HG03139 (cell line): ENCODE measurements around the gene RPUSD4.
A peak's percentile ranks its signal among the peaks of the same experiment; 100 is the strongest.

Experiments
- ATAC-seq: cut with Tn5 transposase; IDR thresholded peaks from one replicate; pipeline ENCODE4 v1.9.1; 2021; ENCODE audit not compliant: unreplicated experiment

RPUSD4 gene

GRCh38 chr11:126182787-126183445, 28.5 kb downstream of the RPUSD4 start:
- ATAC-seq: no peak

GRCh38 chr11:126181939-126182730, 29.3 kb downstream of the RPUSD4 start:
- peak; percentile 68 for ATAC-seq

GRCh38 chr11:126176853-126177470, 34.5 kb downstream of the RPUSD4 start:
- no peak for ATAC-seq

- ATAC-seq: no peak
Measured at GRCh38 chr11:126175393-126175792, 36.1 kb downstream of the RPUSD4 start.

GRCh38 chr11:126174816-126175215, 36.6 kb downstream of the RPUSD4 start:
- no peak for ATAC-seq

- no peak for ATAC-seq
Measured at GRCh38 chr11:126173257-126173656, 38.2 kb downstream of the RPUSD4 start.

GRCh38 chr11:126172596-126173038, 38.8 kb downstream of the RPUSD4 start:
- no peak for ATAC-seq

- no peak for ATAC-seq
Measured at GRCh38 chr11:126169291-126169690, 42.2 kb downstream of the RPUSD4 start.

- no peak for ATAC-seq
Measured at GRCh38 chr11:126167488-126167887, 44.0 kb downstream of the RPUSD4 start.

- no peak for ATAC-seq
Measured at GRCh38 chr11:126166413-126166812, 45.0 kb downstream of the RPUSD4 start.

- no peak for ATAC-seq
Measured at GRCh38 chr11:126165757-126166156, 45.7 kb downstream of the RPUSD4 start.

GRCh38 chr11:126165311-126165720, 46.1 kb downstream of the RPUSD4 start:
- no peak for ATAC-seq

- ATAC-seq: no peak
Measured at GRCh38 chr11:126164781-126165180, 46.7 kb downstream of the RPUSD4 start.

- ATAC-seq: no peak
Measured at GRCh38 chr11:126163779-126164178, 47.7 kb downstream of the RPUSD4 start.

- no peak for ATAC-seq
Measured at GRCh38 chr11:126163074-126163700, 48.3 kb downstream of the RPUSD4 start.

GRCh38 chr11:126162306-126163030, 49.0 kb downstream of the RPUSD4 start:
- no peak for ATAC-seq

GRCh38 chr11:126161023-126161391, 50.4 kb downstream of the RPUSD4 start:
- no peak for ATAC-seq

GRCh38 chr11:126160345-126161022, 51.0 kb downstream of the RPUSD4 start:
- ATAC-seq: no peak

- ATAC-seq: no peak
Measured at GRCh38 chr11:126159719-126160344, 51.6 kb downstream of the RPUSD4 start.
